HEK293 (cell line): ENCODE results near the gene INSM1.

Experiments used
- CTCF ChIA-PET: fragments of 350-600 bp; formaldehyde crosslinking; extraction: SDS; loops from one replicate; lab custom pipeline; 2021; ENCODE audit warnings: antibody characterized with exemption; lab: Yijun Ruan, JAX
- POLR2A ChIA-PET: fragments of 300-600 bp; formaldehyde crosslinking; extraction: SDS; loops from one replicate; lab custom pipeline; 2020; ENCODE audit warnings: antibody characterized with exemption, inconsistent platforms; lab: Yijun Ruan, JAX
- H3K27ac ChIP-seq: fragments of 200-500 bp; sonication (Bioruptor generic); 2 replicates; pipeline ENCODE4 v1.5.1; 2014; ENCODE audit warnings: low read depth, low read length, control low read depth, inconsistent platforms; ENCODE audit errors: extremely low read depth
- H3K36me3 ChIP-seq, 2 experiments: fragments of 200-500 bp in 1 of 2; sonication (Bioruptor generic) in 1 of 2; 1 replicate in 1 of 2; 2 replicates in 1 of 2; pipeline ENCODE4 v1.5.1; 2014 to 2017; ENCODE audit warnings: inconsistent platforms in 2 of 2, low read length in 2 of 2; ENCODE audit not compliant: control insufficient read depth in 2 of 2, insufficient read depth in 1 of 2
- H3K4me1 ChIP-seq: fragments of 200-500 bp; sonication (Bioruptor generic); 2 replicates; pipeline ENCODE4 v1.5.1; 2014; ENCODE audit warnings: mild to moderate bottlenecking, low read length, inconsistent platforms; ENCODE audit not compliant: control insufficient read depth, insufficient read depth
- H3K4me3 ChIP-seq: 2 replicates; pipeline ENCODE4 v1.5.1; 2011; ENCODE audit warnings: low read depth, mild to moderate bottlenecking, control low read depth, low read length, moderate library complexity
- H3K9me3 ChIP-seq: fragments of 200-500 bp; sonication (Bioruptor generic); 2 replicates; pipeline ENCODE4 v1.5.1; 2014; ENCODE audit warnings: low read depth, low read length, inconsistent platforms; ENCODE audit not compliant: control insufficient read depth, insufficient read depth
- FEZF1 ChIP-seq: fragments of 450-650 bp; formaldehyde crosslinking; IDR thresholded peaks from 2 replicates; pipeline ENCODE4 v1.5.1; 2016; ENCODE audit warnings: missing biosample characterization, missing genetic modification characterization
- GLIS1 ChIP-seq: fragments of 450-650 bp; formaldehyde crosslinking; IDR thresholded peaks from 2 replicates; pipeline ENCODE4 v1.5.1; 2016; ENCODE audit warnings: missing biosample characterization, missing genetic modification characterization
- PRDM6 ChIP-seq: fragments of 450-650 bp; formaldehyde crosslinking; IDR thresholded peaks from 2 replicates; pipeline ENCODE4 v1.5.1; 2017; ENCODE audit warnings: missing biosample characterization, missing genetic modification characterization
- TRIM28 ChIP-seq: IDR thresholded peaks from 2 replicates; pipeline ENCODE4 v1.6.1; 2011; ENCODE audit warnings: low read length, control low read depth, borderline replicate concordance
- ZBTB8A ChIP-seq: fragments of 450-650 bp; formaldehyde crosslinking; IDR thresholded peaks from 2 replicates; pipeline ENCODE4 v1.5.1; 2016; ENCODE audit warnings: missing biosample characterization, missing genetic modification characterization
- ZFP3 ChIP-seq: fragments of 450-650 bp; formaldehyde crosslinking; IDR thresholded peaks from 2 replicates; pipeline ENCODE4 v1.5.1; 2016; ENCODE audit warnings: low read depth, missing biosample characterization, missing genetic modification characterization
- ZFP41 ChIP-seq: fragments of 450-650 bp; formaldehyde crosslinking; IDR thresholded peaks from 2 replicates; pipeline ENCODE4 v1.5.1; 2016; ENCODE audit warnings: missing biosample characterization, missing genetic modification characterization, borderline replicate concordance
- ZNF114 ChIP-seq: fragments of 450-650 bp; formaldehyde crosslinking; IDR thresholded peaks from 2 replicates; pipeline ENCODE4 v1.5.0; 2017; ENCODE audit warnings: missing biosample characterization, missing genetic modification characterization
- ZNF133 ChIP-seq: fragments of 450-650 bp; formaldehyde crosslinking; IDR thresholded peaks from 2 replicates; pipeline ENCODE4 v1.5.1; 2016; ENCODE audit warnings: missing biosample characterization, missing genetic modification characterization
- ZNF155 ChIP-seq: fragments of 450-650 bp; formaldehyde crosslinking; IDR thresholded peaks from 2 replicates; pipeline ENCODE4 v1.5.1; 2016; ENCODE audit warnings: missing biosample characterization, missing genetic modification characterization
- ZNF16 ChIP-seq: fragments of 450-650 bp; formaldehyde crosslinking; IDR thresholded peaks from 2 replicates; pipeline ENCODE4 v1.5.1; 2016; ENCODE audit warnings: low read depth, missing biosample characterization, missing genetic modification characterization
- ZNF169 ChIP-seq: fragments of 450-650 bp; formaldehyde crosslinking; IDR thresholded peaks from 2 replicates; pipeline ENCODE4 v1.5.1; 2016; ENCODE audit warnings: missing biosample characterization, missing genetic modification characterization
- ZNF2 ChIP-seq: fragments of 450-650 bp; formaldehyde crosslinking; IDR thresholded peaks from 2 replicates; pipeline ENCODE4 v1.5.1; 2016; ENCODE audit warnings: missing biosample characterization, missing genetic modification characterization
- ZNF221 ChIP-seq: fragments of 450-650 bp; formaldehyde crosslinking; IDR thresholded peaks from 2 replicates; pipeline ENCODE4 v1.5.1; 2017; ENCODE audit warnings: missing biosample characterization, missing genetic modification characterization, borderline replicate concordance
- ZNF24 ChIP-seq: fragments of 450-650 bp; formaldehyde crosslinking; IDR thresholded peaks from 2 replicates; pipeline ENCODE4 v1.5.1; 2016; ENCODE audit warnings: missing biosample characterization, missing genetic modification characterization
- ZNF354C ChIP-seq: fragments of 450-650 bp; formaldehyde crosslinking; IDR thresholded peaks from 2 replicates; pipeline ENCODE4 v1.5.1; 2016; ENCODE audit warnings: missing biosample characterization, missing genetic modification characterization, low read depth, borderline replicate concordance
- ZNF394 ChIP-seq: fragments of 450-650 bp; formaldehyde crosslinking; IDR thresholded peaks from 2 replicates; pipeline ENCODE4 v1.5.1; 2016; ENCODE audit warnings: missing biosample characterization, missing genetic modification characterization, mild to moderate bottlenecking, moderate library complexity, borderline replicate concordance
- ZNF404 ChIP-seq: fragments of 450-650 bp; formaldehyde crosslinking; IDR thresholded peaks from 2 replicates; pipeline ENCODE4 v1.5.1; 2017; ENCODE audit warnings: missing biosample characterization, missing genetic modification characterization
- ZNF501 ChIP-seq: fragments of 450-650 bp; formaldehyde crosslinking; IDR thresholded peaks from 2 replicates; pipeline ENCODE4 v1.5.1; 2016; ENCODE audit warnings: missing biosample characterization, missing genetic modification characterization
- ZNF521 ChIP-seq: fragments of 450-650 bp; formaldehyde crosslinking; IDR thresholded peaks from 2 replicates; pipeline ENCODE4 v1.5.1; 2017; ENCODE audit warnings: missing biosample characterization, mild to moderate bottlenecking, missing genetic modification characterization
- ZNF621 ChIP-seq: fragments of 450-650 bp; formaldehyde crosslinking; IDR thresholded peaks from 2 replicates; pipeline ENCODE4 v1.5.1; 2017; ENCODE audit warnings: missing biosample characterization, missing genetic modification characterization
- ZNF626 ChIP-seq: fragments of 450-650 bp; sonication (Bioruptor Pico); formaldehyde crosslinking; IDR thresholded peaks from 2 replicates; pipeline ENCODE4 v1.5.1; 2018; ENCODE audit warnings: missing biosample characterization, missing genetic modification characterization, inconsistent platforms
- ZNF654 ChIP-seq: fragments of 450-650 bp; formaldehyde crosslinking; IDR thresholded peaks from 2 replicates; pipeline ENCODE4 v1.5.1; 2016; ENCODE audit warnings: low read depth, missing biosample characterization, missing genetic modification characterization
- ZNF660 ChIP-seq: fragments of 450-650 bp; IDR thresholded peaks from 2 replicates; pipeline ENCODE4 v1.5.1; 2018; ENCODE audit warnings: missing biosample characterization, mild to moderate bottlenecking, missing genetic modification characterization
- ZNF664 ChIP-seq: fragments of 450-650 bp; formaldehyde crosslinking; IDR thresholded peaks from 2 replicates; pipeline ENCODE4 v1.5.1; 2016; ENCODE audit warnings: missing biosample characterization, missing genetic modification characterization
- ZNF701 ChIP-seq: fragments of 450-650 bp; formaldehyde crosslinking; IDR thresholded peaks from 2 replicates; pipeline ENCODE4 v1.5.1; 2016; ENCODE audit warnings: missing biosample characterization, missing genetic modification characterization
- ZNF747 ChIP-seq: fragments of 450-650 bp; formaldehyde crosslinking; IDR thresholded peaks from 2 replicates; pipeline ENCODE4 v1.5.1; 2016; ENCODE audit warnings: missing biosample characterization, missing genetic modification characterization
- ZNF76 ChIP-seq: fragments of 450-650 bp; formaldehyde crosslinking; IDR thresholded peaks from 2 replicates; pipeline ENCODE4; 2016; ENCODE audit warnings: low read depth, missing biosample characterization, missing genetic modification characterization, borderline replicate concordance
- ZNF791 ChIP-seq: fragments of 450-650 bp; formaldehyde crosslinking; IDR thresholded peaks from 2 replicates; pipeline ENCODE4 v1.5.1; 2016; ENCODE audit warnings: missing biosample characterization, missing genetic modification characterization
- ZNF792 ChIP-seq: fragments of 450-650 bp; formaldehyde crosslinking; IDR thresholded peaks from 2 replicates; pipeline ENCODE4 v1.5.1; 2016; ENCODE audit warnings: missing biosample characterization, missing genetic modification characterization
- ZNF843 ChIP-seq: fragments of 450-650 bp; formaldehyde crosslinking; IDR thresholded peaks from 2 replicates; pipeline ENCODE4 v1.5.1; 2016; ENCODE audit warnings: missing biosample characterization, missing genetic modification characterization
- ZSCAN18 ChIP-seq: fragments of 450-650 bp; formaldehyde crosslinking; IDR thresholded peaks from 2 replicates; pipeline ENCODE4 v1.5.1; 2016; ENCODE audit warnings: missing biosample characterization, missing genetic modification characterization

INSM1 gene

GRCh38 chr20:20411402-20411801 lies 43.5 kb downstream of the INSM1 start:
- ChIA-PET POLR2A (no interaction called here), CTCF (interaction anchor here (0.6 to 1.5 kb wide), 4 partner anchors 8 to 129 kb away, joined by 3 to 5 read pairs (median 4); no protein-coding TSS in a partner anchor)
- no peaks in the 10 kb centered on the region for H3K36me3 ChIP-seq
- peaks cover 7% of the 10 kb centered on the region for H3K4me1 ChIP-seq
- TF ChIP-seq ZNF664 (tag by site-specific recombination): no peak
- TF ChIP-seq ZNF747 (tag by site-specific recombination): no peak
- no peak for TF ChIP-seq ZNF791 (tag by site-specific recombination)
- no peak for TF ChIP-seq ZNF701 (tag by site-specific recombination)
- TF ChIP-seq ZSCAN18 (tag by site-specific recombination): no peak
- TF ChIP-seq ZNF114 (tag by site-specific recombination): no peak
- no peak for TF ChIP-seq ZNF133 (tag by site-specific recombination)
- no peak for TF ChIP-seq ZNF394
- no peak for TF ChIP-seq ZNF501 (tag by site-specific recombination)
- no peak for TF ChIP-seq ZNF660 (tag by site-specific recombination)
- no peak for TF ChIP-seq FEZF1 (tag by site-specific recombination)
- TF ChIP-seq PRDM6 (tag by site-specific recombination): no peak
- TF ChIP-seq GLIS1 (tag by site-specific recombination): no peak
- TF ChIP-seq ZNF626: no peak
- TF ChIP-seq ZNF169 (tag by site-specific recombination): no peak
- no peak for TF ChIP-seq ZFP41 (tag by site-specific recombination)
- TF ChIP-seq ZNF16 (tag by site-specific recombination): no peak
- TF ChIP-seq TRIM28: no peak
- TF ChIP-seq ZNF521 (tag by site-specific recombination): no peak
- H3K27ac ChIP-seq: no peak overlapping the region
- no peak overlapping the region for H3K4me3 ChIP-seq
- H3K9me3 ChIP-seq: no peaks in the 10 kb centered on the region

GRCh38 chr20:20411836-20412235 lies 43.9 kb downstream of the INSM1 start:
- CTCF ChIA-PET: interaction anchor here (0.6 kb wide), 1 partner anchor 13 kb away, joined by 3 read pairs; no protein-coding TSS in a partner anchor

GRCh38 chr20:20412750-20413149 lies 44.8 kb downstream of the INSM1 start:
- peaks cover 7% of the 10 kb centered on the region for H3K4me1 ChIP-seq
- H3K9me3 ChIP-seq: no peaks in the 10 kb centered on the region
- ChIA-PET CTCF (no interaction called here), POLR2A (no interaction called here)
- H3K27ac ChIP-seq: no peak overlapping the region
- H3K4me3 ChIP-seq: no peak overlapping the region
- no peaks in the 10 kb centered on the region for H3K36me3 ChIP-seq
- no peak for TF ChIP-seq ZNF155 (tag by site-specific recombination)
- TF ChIP-seq ZNF76 (tag by site-specific recombination): no peak
- TF ChIP-seq ZFP3: no peak
- TF ChIP-seq ZNF621 (tag by site-specific recombination): no peak
- 0 out of 2 replicates have a peak, but pooled peaks have one; percentile 12 for TF ChIP-seq ZBTB8A (tag by site-specific recombination)
- no peak for TF ChIP-seq ZNF792
- no peak for TF ChIP-seq ZNF24 (tag by site-specific recombination)
- TF ChIP-seq ZNF404 (tag by site-specific recombination): no peak
- TF ChIP-seq ZNF354C: no peak
- no peak for TF ChIP-seq ZNF221 (tag by site-specific recombination)
- 0 out of 2 replicates have a peak, but pooled peaks have one; percentile 5 for TF ChIP-seq ZNF654
- no peak for TF ChIP-seq ZNF2 (tag by site-specific recombination)
- TF ChIP-seq ZNF843 (tag by site-specific recombination): peak; percentile 38; the same call in 1 of the 2 replicates

More at GRCh38 chr20:20411836-20412235, 43.9 kb downstream of the INSM1 start:
- Histone ChIP-seq H3K27ac (no peak overlapping the region), H3K4me1 (peaks cover 7% of the 10 kb centered on the region), H3K9me3 (no peaks in the 10 kb centered on the region), H3K36me3 (no peaks in the 10 kb centered on the region), H3K4me3 (no peak overlapping the region)
- TF ChIP-seq ZNF394 (peak; percentile 36; the same call in 1 of the 2 replicates), ZNF354C (no peak)
- POLR2A ChIA-PET: no interaction called here
